OCI-LY3 (cell line): Measurements from ENCODE around the gene AQP10.

Experiments used
- EZH2phosphoT487 ChIP-seq: fragments of 200-600 bp; shearing (Covaris generic); IDR thresholded peaks from 2 replicates; pipeline ENCODE4 v1.6.1; 2018; ENCODE audit warnings: antibody characterized with exemption, mixed run types, low read depth
- TF ChIP-seq, protein P1 (sequence below): fragments of 200-600, 300-600 bp; sonication (generic); IDR thresholded peaks from 2 replicates; pipeline ENCODE4 v1.5.1; 2014; ENCODE audit warnings: antibody characterized with exemption, low read length, low read depth

DNA sequence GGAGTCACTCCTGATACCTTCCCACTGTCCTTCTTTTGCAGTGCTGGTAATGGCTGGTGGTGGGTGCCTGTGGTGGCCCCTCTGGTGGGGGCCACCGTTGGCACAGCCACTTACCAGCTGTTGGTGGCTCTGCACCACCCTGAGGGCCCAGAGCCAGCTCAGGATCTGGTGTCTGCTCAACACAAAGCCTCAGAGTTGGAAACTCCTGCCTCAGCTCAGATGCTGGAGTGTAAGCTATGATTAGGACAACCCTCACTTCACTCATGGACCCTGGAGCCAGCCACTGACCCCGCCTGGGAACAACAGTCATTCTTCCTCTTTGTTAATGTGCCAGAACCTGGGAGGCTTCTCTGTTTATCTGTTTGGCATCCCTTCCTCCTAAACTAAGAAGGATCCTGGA, 3.3 kb downstream of the AQP10 start:
- TF ChIP-seq, protein P1, sequence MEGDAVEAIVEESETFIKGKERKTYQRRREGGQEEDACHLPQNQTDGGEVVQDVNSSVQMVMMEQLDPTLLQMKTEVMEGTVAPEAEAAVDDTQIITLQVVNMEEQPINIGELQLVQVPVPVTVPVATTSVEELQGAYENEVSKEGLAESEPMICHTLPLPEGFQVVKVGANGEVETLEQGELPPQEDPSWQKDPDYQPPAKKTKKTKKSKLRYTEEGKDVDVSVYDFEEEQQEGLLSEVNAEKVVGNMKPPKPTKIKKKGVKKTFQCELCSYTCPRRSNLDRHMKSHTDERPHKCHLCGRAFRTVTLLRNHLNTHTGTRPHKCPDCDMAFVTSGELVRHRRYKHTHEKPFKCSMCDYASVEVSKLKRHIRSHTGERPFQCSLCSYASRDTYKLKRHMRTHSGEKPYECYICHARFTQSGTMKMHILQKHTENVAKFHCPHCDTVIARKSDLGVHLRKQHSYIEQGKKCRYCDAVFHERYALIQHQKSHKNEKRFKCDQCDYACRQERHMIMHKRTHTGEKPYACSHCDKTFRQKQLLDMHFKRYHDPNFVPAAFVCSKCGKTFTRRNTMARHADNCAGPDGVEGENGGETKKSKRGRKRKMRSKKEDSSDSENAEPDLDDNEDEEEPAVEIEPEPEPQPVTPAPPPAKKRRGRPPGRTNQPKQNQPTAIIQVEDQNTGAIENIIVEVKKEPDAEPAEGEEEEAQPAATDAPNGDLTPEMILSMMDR: no peak
- TF ChIP-seq EZH2phosphoT487: no peak
